ENCODE data around the gene CTTN.
"Not testable (repeated sequence)": the region's sequence is repeated elsewhere in the genome, so short reads cannot be mapped to it uniquely, and the experiment has no call there.

The CTTN gene

DNA sequence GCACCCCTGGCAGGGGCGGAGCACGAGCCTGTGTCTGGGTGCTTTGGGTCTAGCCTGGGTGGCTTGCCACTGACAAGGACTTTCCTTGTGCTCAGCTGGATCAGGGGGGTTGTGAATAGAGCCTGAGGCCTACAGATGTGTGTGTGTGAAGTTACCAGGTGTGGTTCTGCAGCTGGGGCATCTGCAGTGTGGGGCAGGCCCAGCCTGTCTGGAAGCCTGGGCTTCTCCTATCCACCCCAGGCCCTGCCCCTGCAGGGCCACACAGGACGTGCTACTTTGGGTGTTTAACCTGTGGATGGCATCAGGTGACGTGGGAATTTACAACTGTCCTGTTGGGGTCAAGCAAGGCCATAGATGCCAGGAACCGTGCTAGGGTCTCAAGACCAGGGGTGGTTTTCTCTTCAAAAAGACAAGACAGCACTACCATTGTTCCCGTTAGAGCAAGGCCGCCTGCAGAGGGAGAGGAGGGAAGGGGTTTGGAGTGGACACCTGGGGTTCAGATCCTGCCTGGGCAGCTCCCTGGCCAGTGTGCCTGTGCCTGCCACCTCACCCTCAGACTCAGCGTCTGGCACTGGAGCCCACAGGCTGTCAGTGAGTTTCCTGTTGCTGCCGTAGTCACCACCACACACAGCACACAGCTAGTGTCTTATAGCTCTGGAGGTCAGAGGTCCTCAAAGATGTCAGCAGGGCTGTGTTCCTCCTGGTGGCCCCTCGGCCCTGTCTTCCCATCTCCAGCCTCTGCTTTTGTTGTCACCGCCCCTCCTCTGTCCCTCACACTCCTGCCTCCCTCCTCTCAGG lies 31.6 kb downstream of the CTTN start:
- no peak for DNase-seq

DNA sequence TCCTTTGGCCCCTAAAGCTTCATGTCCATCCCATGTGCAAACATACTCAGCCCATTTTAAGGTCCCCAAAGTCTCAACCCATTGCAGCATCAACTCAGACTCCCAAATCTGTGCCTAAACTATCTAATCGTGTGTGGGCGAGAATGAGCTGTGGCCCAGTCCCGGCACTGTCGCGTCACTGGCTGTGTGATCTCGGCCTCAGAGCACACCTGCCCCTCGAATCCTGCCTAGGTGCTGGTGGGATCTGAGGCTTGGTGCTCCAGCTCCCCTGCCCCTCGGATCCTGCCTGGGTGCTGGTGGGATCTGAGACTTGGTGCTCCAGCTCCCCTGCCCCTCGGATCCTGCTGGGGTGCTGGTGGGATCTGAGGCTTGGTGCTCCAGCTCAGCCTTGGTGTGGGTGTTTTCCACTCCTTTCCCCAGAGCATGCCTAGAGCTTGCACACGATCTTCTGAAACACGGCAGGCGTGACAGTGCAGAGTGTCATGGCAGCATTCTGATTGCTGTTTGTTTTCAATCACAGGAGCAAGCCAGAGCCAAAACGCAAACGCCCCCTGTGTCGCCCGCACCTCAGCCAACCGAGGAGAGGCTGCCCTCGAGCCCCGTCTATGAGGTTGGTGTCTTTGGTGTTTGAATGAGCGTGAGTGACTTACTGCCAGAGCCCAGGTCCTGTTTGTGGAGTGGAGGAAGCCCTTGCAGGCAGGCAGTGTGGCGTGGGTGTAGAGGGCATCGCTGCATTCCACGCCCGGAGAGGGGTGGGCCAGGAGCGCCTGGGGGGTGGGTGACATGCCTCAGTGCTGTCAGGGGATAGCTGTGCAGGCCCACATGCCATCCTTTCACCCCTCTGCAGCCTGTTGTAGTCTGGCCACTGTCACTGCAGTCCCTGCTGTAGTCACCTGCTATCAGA lies 32.6 kb downstream of the CTTN start:
- no peak for DNase-seq

- DNase-seq, result no peak
Observed at GRCh38 chr11:70431611-70432010, 33.3 kb downstream of the CTTN start.

- DNase-seq, result no peak
Observed at GRCh38 chr11:70432065-70432464, 33.7 kb downstream of the CTTN start.

GRCh38 chr11:70432580-70432979 lies 34.3 kb downstream of the CTTN start:
- no peak for DNase-seq

DNA sequence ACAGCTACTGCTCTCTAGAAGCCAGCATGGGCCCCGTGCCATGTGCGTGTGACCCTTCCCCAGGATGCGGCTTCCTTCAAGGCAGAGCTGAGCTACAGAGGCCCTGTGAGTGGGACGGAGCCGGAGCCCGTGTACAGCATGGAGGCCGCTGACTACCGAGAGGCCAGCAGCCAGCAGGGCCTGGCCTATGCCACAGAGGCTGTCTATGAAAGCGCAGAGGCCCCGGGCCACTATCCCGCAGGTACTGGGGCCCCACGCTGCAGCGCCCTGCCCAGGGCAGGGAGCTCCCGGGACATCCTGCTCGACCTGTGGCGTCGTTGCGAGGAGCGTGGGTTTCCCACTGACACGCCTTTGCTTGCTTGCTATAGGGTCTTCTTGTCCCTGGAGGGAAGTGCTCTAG lies 34.7 kb downstream of the CTTN start:
- no peak for DNase-seq

- DNase-seq, result no peak
Observed at GRCh38 chr11:70433526-70433925, 35.2 kb downstream of the CTTN start.

DNA sequence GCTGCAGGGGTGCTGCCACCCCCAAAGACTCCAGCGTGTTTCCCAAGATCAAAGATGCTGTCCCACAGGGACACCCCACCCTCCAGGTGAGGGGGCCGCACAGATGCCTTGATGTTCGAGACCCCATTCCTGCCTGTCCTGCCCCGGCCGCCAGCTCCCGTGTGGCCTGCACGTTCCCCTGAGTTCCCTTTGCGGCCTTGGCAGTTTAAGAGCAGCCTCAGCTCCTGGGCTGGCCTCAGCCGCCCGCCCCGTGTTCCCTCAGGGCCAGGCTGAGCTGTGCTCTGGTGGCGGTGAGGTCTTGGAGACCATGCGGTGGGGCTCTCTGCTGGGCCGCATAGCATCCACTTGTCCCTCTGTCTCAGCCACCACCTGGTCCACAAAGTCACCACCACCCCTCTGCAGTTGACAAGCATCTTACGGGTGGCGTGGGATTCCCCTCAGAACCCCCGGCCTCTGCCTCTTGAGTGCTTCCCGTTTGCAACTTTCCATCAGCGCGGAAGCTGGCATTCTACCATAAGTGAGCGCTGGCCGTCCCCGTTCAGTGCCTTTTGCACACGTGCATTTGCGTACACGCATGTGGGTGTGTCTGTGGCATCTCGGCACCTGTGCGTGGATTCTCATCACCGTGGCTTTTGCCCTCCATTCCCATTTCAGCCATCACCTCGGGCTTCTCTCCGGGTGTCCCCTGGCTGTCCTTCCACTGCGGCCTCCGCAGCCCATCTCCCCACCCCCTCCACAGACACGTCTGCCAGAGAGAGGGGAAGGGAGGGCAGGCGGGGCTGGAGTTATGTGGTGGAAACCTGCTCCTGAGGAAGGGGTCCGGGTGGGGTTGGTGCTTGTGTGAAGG lies 35.9 kb downstream of the CTTN start:
- no peak for DNase-seq

DNA sequence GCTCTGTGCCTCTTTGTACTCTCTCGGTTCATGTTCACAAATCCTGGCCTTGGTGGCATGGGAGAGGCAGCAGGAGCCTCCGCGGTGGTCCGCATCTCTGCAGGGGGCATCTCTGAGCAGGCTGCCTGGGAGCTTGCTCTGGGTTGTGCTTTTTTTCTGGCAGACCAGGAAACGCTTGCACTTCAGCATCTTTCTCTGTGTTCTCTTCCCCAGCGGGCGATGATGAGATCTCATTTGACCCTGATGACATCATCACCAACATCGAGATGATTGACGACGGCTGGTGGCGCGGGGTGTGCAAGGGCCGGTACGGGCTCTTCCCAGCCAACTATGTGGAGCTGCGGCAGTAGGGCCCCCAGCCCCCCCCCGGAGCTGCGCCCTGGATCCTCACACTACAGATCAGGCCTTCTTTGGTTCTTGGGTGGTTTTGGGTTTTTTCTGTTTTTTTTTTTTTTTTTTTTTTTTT lies 36.5 kb downstream of the CTTN start:
- no peak for DNase-seq

- no peak for DNase-seq
Observed at GRCh38 chr11:70435361-70435760, 37.0 kb downstream of the CTTN start.

DNA sequence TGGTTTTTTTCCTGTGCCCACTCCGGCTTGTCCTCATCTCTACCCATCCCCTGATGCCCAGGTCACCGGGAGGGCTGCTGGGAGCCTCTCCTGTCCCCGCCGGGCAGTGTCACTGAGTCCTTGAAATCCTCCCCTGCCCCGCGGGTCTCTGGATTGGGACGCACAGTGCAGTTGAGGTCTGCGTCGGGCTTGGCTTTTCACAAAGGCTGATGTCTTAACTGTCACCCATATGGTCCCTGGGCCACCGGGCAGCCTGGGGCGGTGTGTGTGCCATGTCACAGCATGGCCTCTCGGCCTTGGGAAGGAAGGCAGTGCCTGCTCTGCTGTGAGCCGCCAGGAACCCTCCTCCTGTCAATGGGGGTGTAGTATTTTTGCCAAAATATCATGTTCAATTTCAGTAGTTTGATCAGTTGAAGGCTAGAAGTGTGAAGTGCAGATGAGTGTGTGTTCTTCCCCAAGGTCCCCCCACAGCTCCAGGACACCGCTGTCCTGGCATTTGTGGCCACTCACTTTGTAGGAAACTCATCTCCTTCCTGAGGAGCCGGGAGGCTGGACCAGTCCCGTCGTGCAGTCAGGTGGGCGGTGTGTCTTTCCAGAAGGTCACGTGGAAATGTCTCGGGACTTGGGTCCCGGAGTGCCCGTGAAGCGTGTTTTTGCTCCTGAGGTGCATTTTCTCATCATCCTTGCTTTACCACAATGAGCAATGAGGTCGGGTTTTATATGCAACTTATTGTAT lies 37.6 kb downstream of the CTTN start:
- no peak for DNase-seq

DNA sequence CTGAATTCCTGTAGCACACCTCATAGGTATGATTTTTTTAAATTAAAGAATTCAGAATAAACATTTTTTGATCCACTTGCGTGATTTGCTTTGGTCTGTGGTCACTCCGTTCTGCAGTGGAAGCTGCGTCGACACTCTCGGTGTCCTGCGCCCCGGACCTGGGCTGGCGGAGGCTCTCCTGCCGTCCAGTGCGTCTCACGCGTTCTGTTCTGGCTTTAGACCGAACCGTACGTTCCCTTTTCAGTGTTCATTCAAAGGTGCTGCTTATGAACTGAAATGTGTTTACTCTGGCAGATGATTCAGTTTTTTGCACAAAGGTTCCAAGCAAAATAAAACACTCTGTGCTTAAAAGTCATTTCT lies 38.2 kb downstream of the CTTN start:
- DNase-seq, result no peak

GRCh38 chr11:70437111-70437784 lies 38.9 kb downstream of the CTTN start:
- no peak for DNase-seq

DNA sequence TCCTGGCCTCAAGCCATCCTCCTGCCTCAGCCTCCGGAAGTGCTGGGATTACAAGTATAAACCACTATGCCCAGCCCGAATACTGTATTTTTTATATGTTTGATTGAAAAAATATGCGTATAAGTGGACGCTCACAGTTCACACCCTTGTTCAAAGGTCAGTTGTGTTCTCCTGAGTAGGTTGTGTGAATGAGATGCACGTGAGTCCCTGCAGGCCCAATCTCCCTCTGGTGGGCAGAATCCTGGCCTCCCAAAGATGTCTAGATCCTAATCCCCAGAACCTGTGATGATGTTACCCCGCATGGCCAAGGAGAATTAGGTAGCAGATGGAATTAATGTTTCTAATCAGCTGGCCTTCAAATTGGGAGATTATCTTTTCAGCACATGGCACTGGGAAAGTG lies 41.9 kb downstream of the CTTN start:
- DNase-seq, result no peak

GRCh38 chr11:70443773-70444030 lies 45.4 kb downstream of the CTTN start:
- DNase-seq, result no peak

DNA sequence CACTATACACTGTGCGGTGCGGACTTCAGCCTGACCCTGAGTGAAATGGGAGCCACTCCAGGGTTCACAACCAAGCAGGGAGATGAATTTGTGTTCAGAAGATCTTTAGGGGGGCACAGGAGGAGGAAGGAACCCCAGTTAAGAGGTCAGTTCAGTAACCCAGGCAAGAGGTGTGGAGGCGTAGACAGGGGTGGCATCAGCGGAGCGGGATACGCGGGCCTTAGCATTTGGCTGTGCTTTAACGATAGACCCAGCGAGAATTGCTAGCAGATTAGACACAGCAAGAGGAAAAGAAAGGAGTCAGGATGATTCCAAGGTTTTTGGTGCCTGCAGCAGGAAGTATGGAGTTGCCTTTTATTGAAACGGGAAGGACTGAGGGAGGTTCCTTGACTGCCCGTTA lies 46.8 kb downstream of the CTTN start:
- DNase-seq, result no peak

DNA sequence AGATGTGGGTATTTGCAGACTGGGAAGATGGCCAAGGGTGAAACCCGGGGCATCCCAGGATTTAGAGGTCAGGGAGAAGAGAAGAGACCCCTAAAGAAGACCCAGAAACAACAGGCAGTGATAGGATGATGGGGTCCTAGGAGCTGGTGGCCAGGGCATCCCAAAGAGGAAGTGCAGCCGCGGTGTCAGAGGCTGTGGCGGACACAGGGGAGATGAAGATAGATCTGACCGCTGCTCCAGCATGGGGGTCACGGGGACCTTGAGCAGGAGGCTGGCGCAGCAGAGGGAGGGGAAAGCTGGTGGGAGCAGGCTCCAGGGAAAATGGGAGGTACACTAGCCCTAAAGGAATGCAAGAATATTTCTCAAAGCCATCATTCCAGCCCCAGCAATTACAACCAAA lies 47.3 kb downstream of the CTTN start:
- DNase-seq, result no peak

DNA sequence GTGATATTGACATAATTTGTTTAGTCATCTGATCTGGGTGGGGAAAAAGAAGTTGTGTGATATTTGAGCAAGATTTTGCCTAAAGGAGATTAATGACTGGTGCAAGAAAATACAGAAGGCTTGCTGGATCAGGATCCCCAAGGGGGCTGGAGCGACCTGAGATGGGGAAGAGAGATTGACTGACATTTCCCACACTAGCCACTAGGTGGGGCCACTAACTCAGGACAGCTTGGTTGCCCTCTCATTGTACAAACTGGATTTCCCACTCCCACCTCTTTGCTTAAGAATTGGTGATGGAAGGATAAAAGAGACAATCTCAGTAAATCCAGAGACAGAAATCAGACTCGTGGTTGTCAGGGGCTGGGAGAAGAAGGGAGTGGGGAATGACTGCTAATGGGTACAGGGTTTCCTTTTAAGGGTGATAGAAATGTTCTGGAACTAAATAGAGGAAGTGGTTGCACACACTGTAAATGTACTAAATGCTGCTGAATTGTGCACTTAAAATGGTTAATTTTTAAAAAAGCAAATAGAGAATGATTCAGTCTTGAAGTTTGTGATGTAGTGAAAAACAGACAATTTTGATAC lies 50.7 kb downstream of the CTTN start:
- DNase-seq, result no peak

GRCh38 chr11:70454197-70454767 lies 56.0 kb downstream of the CTTN start:
- DNase-seq, result no peak

- not testable (repeated sequence) for DNase-seq
Observed at GRCh38 chr11:70454811-70455210, 56.5 kb downstream of the CTTN start.

- DNase-seq, result no peak
Observed at GRCh38 chr11:70455354-70455753, 57.0 kb downstream of the CTTN start.
